ENCODE results near the gene USF1. TPM values are rescaled to one million over a fixed set of nuclear protein-coding genes. Genes with fewer than 3 reads are reported as not detected.

USF1 gene
- total RNA-seq, 1 donor from 2014 or later, result 81.8 TPM

DNA sequence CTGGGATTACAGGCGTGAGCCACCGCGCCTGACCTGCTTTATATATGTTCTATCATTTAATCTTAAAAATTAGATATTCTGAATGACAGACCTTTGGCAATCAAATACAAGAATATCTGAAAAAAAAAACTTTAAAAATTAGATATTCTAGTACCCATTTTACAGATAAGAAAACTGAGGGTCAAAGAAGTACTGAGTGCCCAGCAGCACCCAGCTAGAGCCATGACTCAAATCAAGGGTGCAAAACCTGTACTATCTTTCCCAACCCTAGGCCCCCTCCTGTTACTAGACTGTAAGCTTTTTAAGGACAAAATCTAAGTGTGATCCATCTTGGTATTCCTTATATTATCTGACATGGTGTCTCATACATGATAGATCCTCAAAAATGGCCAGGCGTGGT lies 15.6 kb upstream of the USF1 start:
- H3K27ac ChIP-seq, result no peak overlapping the region
- intact Hi-C loops (cut with DNase I), result no loop called here
- TF ChIP-seq, protein P1, sequence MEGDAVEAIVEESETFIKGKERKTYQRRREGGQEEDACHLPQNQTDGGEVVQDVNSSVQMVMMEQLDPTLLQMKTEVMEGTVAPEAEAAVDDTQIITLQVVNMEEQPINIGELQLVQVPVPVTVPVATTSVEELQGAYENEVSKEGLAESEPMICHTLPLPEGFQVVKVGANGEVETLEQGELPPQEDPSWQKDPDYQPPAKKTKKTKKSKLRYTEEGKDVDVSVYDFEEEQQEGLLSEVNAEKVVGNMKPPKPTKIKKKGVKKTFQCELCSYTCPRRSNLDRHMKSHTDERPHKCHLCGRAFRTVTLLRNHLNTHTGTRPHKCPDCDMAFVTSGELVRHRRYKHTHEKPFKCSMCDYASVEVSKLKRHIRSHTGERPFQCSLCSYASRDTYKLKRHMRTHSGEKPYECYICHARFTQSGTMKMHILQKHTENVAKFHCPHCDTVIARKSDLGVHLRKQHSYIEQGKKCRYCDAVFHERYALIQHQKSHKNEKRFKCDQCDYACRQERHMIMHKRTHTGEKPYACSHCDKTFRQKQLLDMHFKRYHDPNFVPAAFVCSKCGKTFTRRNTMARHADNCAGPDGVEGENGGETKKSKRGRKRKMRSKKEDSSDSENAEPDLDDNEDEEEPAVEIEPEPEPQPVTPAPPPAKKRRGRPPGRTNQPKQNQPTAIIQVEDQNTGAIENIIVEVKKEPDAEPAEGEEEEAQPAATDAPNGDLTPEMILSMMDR (IDR thresholded peaks at IDR 0.05), result no peak
- no peak overlapping the region for H3K4me3 ChIP-seq
- H3K36me3 ChIP-seq, result peaks cover 15% of the 10 kb centered on the region
- H3K27me3 ChIP-seq (ENCODE audit: low read depth), result no peaks in the 10 kb centered on the region
- no peaks in the 10 kb centered on the region for H3K9me3 ChIP-seq
- DNase-seq (no peak), ATAC-seq (no peak)
- peaks cover 5% of the 10 kb centered on the region for H3K4me1 ChIP-seq

DNA sequence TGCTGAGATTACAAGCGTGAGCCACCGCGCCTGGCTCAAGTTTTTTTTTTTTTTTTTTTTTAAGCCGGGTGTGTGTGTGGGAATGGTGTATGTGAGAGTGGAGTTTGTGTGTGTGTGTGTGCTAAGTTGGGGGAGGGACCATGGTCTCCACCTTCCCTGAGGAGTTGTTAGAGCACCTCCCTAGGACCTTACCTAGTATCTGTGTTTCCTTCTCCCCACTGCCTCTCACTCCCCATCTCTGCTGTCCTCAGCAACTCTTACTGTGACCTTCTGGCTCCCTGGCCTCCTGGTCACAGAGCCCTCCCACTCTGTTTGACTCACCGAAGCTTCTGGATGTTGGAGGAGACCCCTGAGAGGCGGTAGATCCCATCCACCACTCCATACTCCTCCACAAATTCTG lies 13.5 kb upstream of the USF1 start:
- Histone ChIP-seq H3K9me3 (no peaks in the 10 kb centered on the region), H3K36me3 (peaks cover 31% of the 10 kb centered on the region), H3K4me1 (no peaks in the 10 kb centered on the region), H3K27ac (no peak overlapping the region), H3K27me3 (ENCODE audit: low read depth) (no peaks in the 10 kb centered on the region), H3K4me3 (no peak overlapping the region)
- ATAC-seq, result no peak
- no peak for DNase-seq
- intact Hi-C loops (cut with DNase I), result no loop called here
- TF ChIP-seq, protein P1 (IDR thresholded peaks at IDR 0.05), result no peak

DNA sequence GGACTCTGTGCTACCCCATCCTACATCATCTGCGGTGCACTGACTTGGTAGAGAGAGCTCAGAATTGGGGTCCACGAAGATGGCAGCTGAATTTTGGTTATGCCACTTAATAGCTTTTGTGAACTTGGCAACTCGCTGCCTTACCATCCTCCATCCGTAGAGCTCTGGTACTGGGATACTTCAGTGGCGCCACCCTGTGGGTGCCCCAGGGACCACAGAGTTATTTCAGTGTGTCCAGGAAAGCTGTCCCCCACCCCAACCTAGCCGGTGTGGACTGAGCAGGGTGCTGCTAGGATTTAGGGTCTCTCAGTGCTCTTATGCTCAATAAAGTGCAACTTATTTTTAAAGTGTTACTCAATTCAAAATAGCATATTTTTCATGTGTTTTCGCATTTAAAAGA lies 9.0 kb upstream of the USF1 start:
- Histone ChIP-seq H3K4me3 (no peak overlapping the region), H3K27ac (no peak overlapping the region), H3K4me1 (no peaks in the 10 kb centered on the region), H3K27me3 (ENCODE audit: low read depth) (no peaks in the 10 kb centered on the region), H3K9me3 (no peaks in the 10 kb centered on the region), H3K36me3 (peaks cover 71% of the 10 kb centered on the region)
- ATAC-seq (no peak), DNase-seq (no peak)
- TF ChIP-seq, protein P1 (IDR thresholded peaks at IDR 0.05), result no peak
- intact Hi-C loops (cut with DNase I), result no loop called here

DNA sequence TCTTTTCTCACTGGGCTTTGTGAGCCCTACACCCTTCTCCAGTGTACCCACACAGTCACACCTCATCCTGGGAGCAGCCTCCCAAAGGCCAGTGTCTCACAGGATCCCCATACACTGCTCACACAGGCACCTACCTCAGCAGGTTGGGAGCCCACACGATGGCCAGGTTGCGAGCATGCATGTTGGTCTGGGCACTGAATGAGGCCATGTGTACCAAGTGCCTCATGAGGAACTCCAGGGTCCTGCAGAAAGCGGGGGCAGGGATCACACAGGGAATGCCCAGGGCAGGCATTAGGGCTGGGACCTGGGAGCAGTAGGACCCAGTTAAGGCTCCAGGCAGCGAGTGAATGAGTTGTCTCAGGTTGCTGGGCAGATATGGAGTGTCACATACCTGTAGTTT lies 8.5 kb upstream of the USF1 start:
- Histone ChIP-seq H3K27ac (no peak overlapping the region), H3K9me3 (no peaks in the 10 kb centered on the region), H3K27me3 (ENCODE audit: low read depth) (no peaks in the 10 kb centered on the region), H3K4me1 (no peaks in the 10 kb centered on the region), H3K4me3 (no peak overlapping the region), H3K36me3 (peaks cover 77% of the 10 kb centered on the region)
- DNase-seq (no peak), ATAC-seq (no peak)
- intact Hi-C loops (cut with DNase I), result no loop called here
- TF ChIP-seq, protein P1 (IDR thresholded peaks at IDR 0.05), result no peak

DNA sequence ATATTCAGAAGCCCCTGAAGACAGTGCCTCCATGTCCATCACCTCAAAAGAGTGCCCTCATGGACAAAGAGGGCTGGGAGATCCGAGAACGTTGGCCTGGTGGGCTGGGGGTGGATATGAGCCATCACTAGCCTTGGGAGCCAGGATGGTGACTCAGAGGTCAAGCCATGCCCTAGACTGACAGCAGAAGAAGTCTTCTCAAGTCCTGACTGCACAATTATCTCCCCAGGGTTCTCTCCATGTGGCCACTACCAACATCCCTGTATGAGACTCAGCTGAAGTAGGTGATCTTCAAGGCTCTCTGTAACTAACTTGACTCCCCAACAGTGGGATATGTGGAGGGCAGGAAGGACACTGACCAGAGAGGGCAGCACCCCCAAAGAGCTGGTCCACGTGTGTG lies 7.1 kb upstream of the USF1 start:
- Histone ChIP-seq H3K27me3 (ENCODE audit: low read depth) (no peaks in the 10 kb centered on the region), H3K36me3 (peaks cover 67% of the 10 kb centered on the region), H3K27ac (no peak overlapping the region), H3K4me1 (peaks cover 4% of the 10 kb centered on the region), H3K4me3 (no peak overlapping the region), H3K9me3 (no peaks in the 10 kb centered on the region)
- DNase-seq (no peak), ATAC-seq (no peak)
- intact Hi-C loops (cut with DNase I), result no loop called here
- TF ChIP-seq, protein P1 (IDR thresholded peaks at IDR 0.05), result no peak

DNA sequence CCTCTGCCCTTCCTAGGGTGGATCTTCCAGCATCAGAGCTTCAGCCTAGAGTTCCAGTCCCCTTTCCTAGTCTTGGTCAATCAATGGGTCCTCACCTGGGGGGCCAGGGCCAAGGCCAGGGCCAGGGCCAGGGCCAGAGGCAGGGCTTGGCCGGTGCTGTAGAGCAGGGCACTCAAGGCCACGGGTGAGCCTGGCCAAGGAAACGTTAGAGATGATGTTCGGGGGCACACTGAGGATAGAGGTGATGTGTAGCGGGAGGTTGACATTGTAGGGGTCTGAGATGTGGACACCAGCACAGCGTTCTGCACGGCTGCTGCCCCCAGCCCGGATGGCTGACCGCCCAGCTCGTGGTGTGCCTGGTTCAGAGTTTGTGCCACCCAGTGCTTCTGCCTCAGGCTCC lies 5.4 kb upstream of the USF1 start:
- H3K27ac ChIP-seq, result no peak overlapping the region
- DNase-seq (no peak), ATAC-seq (no peak)
- no peaks in the 10 kb centered on the region for H3K27me3 ChIP-seq (ENCODE audit: low read depth)
- peaks cover 61% of the 10 kb centered on the region for H3K36me3 ChIP-seq
- H3K9me3 ChIP-seq, result no peaks in the 10 kb centered on the region
- intact Hi-C loops (cut with DNase I), result no loop called here
- no peak overlapping the region for H3K4me3 ChIP-seq
- TF ChIP-seq, protein P1 (IDR thresholded peaks at IDR 0.05), result no peak
- peaks cover 11% of the 10 kb centered on the region for H3K4me1 ChIP-seq
